WERI-Rb-1 (cell line): ENCODE results near the gene ENDOU.

Experiments used
- DNase-seq: peaks from one replicate; pipeline ENCODE4 v3.0.0-alpha.2; 2020
- H3K27ac ChIP-seq: fragments of 250-450 bp; sonication (Bioruptor Pico); 2 replicates; pipeline ENCODE4 v1.5.1; 2020; ENCODE audit warnings: mild to moderate bottlenecking, moderate library complexity
- H3K27me3 ChIP-seq: fragments of 250-450 bp; sonication (Bioruptor Pico); 2 replicates; pipeline ENCODE4 v1.5.1; 2021; ENCODE audit warnings: mild to moderate bottlenecking, low read depth, moderate library complexity; ENCODE audit not compliant: insufficient read depth, severe bottlenecking
- H3K36me3 ChIP-seq: fragments of 250-450 bp; sonication (Bioruptor Pico); 2 replicates; pipeline ENCODE4 v1.5.1; 2020; ENCODE audit warnings: mild to moderate bottlenecking, moderate library complexity
- H3K4me3 ChIP-seq: 2 replicates; pipeline ENCODE4 v1.5.1; 2011; ENCODE audit warnings: low read depth, mild to moderate bottlenecking, control low read depth, low read length
- H3K9me3 ChIP-seq: fragments of 250-450 bp; sonication (Bioruptor Pico); 2 replicates; pipeline ENCODE4 v1.5.1; 2021; ENCODE audit warnings: mild to moderate bottlenecking, moderate library complexity; ENCODE audit not compliant: severe bottlenecking
- TF ChIP-seq, protein P1 (sequence below): IDR thresholded peaks from 2 replicates; pipeline ENCODE4 v1.5.1; 2011; ENCODE audit warnings: low read depth, mild to moderate bottlenecking, control low read depth, inconsistent platforms, low read length

The ENDOU gene, protein sequence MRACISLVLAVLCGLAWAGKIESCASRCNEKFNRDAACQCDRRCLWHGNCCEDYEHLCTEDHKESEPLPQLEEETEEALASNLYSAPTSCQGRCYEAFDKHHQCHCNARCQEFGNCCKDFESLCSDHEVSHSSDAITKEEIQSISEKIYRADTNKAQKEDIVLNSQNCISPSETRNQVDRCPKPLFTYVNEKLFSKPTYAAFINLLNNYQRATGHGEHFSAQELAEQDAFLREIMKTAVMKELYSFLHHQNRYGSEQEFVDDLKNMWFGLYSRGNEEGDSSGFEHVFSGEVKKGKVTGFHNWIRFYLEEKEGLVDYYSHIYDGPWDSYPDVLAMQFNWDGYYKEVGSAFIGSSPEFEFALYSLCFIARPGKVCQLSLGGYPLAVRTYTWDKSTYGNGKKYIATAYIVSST

DNA sequence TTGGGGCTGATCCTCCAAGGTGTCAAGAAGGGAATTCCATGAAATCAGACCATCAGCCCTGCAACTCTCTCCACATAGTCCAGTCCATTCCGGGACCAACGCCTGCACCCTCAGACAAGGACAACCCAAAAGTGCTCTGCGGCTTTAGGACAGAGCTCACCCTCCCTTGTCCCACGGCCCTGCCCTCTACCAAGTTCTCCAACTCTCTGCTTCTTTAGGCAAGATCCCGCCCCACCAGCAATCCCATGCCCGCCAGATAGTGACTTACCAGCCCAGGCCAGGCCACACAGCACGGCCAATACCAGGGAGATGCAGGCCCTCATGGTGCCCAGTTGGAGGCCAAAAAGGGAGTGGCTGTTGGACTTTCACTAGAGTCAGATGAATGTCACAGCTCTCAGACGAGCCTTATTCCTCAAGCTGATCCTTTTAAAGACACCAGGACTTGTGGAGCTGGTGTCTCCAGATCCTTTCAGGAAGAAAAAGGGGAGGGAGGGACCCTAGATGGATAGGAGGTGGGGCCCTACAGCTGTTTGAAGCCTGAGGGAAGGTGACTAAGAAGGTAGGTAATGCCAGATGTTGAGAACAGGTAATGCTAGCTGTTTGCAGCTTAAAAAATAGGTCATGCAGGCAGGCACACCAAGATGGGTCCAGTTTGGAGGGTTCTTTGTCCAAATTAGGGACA, at the start of gene ENDOU:
TSS of gene ENDOU (minus strand) at position 400 of the 682 bp plus-strand sequence. CDS start at position 323, 77 bp downstream.
- no peaks in the 10 kb centered on the region for H3K9me3 ChIP-seq
- no peak for DNase-seq
- TF ChIP-seq, protein P1, sequence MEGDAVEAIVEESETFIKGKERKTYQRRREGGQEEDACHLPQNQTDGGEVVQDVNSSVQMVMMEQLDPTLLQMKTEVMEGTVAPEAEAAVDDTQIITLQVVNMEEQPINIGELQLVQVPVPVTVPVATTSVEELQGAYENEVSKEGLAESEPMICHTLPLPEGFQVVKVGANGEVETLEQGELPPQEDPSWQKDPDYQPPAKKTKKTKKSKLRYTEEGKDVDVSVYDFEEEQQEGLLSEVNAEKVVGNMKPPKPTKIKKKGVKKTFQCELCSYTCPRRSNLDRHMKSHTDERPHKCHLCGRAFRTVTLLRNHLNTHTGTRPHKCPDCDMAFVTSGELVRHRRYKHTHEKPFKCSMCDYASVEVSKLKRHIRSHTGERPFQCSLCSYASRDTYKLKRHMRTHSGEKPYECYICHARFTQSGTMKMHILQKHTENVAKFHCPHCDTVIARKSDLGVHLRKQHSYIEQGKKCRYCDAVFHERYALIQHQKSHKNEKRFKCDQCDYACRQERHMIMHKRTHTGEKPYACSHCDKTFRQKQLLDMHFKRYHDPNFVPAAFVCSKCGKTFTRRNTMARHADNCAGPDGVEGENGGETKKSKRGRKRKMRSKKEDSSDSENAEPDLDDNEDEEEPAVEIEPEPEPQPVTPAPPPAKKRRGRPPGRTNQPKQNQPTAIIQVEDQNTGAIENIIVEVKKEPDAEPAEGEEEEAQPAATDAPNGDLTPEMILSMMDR: no peak
- H3K27me3 ChIP-seq: no peaks in the 10 kb centered on the region
- no peak within 1 kb of the TSS for H3K4me3 ChIP-seq
- no peaks in the 10 kb centered on the region for H3K36me3 ChIP-seq
- H3K27ac ChIP-seq: no peak within 1 kb of the TSS

DNA sequence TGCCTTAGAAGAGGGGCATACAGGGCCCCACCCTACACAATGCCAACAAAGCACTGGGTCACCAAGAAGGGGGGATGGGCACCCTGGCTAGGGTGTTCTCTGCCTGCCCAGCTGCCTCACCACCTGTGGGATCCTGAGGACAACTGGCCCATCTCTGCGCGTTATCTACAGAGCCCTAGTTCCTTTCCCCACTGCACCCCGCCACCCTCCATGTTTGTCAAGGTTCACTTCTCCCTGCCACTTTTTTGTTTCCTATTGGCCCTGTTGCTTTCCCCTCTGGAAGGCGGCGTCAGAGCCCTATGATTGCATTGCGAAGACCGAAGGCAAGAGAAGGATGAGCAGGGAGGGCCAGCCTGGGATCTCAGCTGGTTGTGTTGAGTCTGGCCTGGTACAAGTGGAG, 49.4 kb upstream of the ENDOU start:
- no peak for DNase-seq
- Histone ChIP-seq H3K36me3 (no peaks in the 10 kb centered on the region; the same call in 1 of the 2 replicates), H3K4me3 (no peak overlapping the region)

DNA sequence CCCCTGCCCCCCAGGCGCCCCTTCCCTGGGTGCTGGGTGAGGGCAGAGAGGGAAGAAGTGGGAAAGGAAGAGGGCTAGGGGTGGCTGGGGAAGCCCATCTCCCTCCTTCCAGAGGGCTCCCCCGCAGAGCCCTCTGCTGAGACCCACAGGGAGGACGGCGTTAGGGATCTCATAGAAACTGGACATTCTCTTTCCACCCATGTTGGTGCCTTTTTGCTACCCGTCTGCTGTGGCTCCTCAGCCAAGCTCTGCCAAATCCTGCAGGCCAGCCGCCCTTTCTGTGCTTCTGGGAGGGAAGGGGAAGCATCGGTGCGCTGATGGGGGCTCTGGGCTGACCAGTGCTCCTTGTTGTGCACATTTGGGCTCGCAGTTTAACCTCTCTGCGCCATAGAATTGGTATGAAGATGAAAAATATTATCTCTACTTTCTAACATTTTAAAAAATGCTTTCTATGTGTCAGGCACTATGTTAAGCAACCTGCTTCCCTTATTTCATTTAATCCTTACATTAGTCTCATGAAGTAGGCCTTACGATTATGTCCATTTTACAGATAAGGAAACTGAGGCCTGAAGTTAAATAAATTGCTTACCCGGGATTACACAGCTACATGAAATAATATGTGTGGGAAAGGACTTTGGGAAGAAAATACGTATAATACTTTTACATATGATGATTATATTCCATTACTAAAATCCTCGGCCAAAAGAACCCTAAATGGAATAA, 48.7 kb upstream of the ENDOU start:
- H3K36me3 ChIP-seq: no peaks in the 10 kb centered on the region; the same call in 1 of the 2 replicates
- H3K9me3 ChIP-seq: no peaks in the 10 kb centered on the region
- H3K4me3 ChIP-seq: peak overlapping the region; percentile 63
- TF ChIP-seq, protein P1: no peak
- H3K27me3 ChIP-seq: no peaks in the 10 kb centered on the region
- H3K27ac ChIP-seq: peak overlapping the region; percentile 76
- no peak for DNase-seq

More for the DNA sequence above, 49.4 kb upstream of the ENDOU start:
- TF ChIP-seq, protein P1: no peak
- no peaks in the 10 kb centered on the region for H3K27me3 ChIP-seq
- H3K27ac ChIP-seq: no peak overlapping the region
- no peaks in the 10 kb centered on the region for H3K9me3 ChIP-seq

DNA sequence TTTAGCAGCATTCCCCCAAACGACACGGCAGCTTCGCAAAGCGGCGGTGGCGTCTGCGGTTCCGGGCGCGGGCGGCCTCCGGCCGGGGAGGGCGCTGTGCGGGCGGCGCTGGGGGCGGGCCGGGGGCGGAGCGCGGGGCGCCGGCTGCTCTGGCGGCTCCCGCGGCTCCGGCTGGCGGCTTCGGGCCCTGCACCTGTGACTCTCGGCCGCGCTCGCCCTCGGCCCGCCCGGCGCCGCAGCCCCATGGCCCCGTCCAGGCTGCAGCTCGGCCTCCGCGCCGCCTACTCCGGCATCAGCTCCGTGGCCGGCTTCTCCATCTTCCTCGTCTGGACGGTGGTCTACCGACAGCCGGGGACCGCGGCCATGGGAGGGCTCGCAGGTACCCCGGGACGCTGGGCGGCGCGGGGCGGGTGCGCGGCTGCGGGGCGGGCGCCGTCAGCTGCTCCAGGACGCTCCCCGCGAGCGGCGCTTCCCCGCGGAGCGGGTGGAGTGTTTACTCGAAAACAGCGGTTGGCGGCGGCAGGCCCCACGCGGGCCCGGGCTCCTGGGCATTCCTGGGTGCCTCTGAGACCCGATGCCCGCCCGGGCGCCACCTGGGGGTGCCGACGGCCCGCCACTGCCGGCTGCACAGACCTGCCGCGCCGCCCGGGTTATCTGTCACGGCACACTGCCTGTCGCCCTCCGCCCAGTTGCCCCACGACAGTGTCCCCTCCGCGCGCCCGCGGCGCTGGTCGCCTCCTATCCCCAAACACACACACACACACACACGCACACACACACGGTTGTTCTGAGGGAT, 48.0 kb upstream of the ENDOU start, which contains the start of gene SLC48A1:
TSS of gene SLC48A1 (plus strand) at position 177 of the 796 bp plus-strand sequence. CDS start at position 244, 67 bp downstream.
- TF ChIP-seq, protein P1: peak; percentile 47
- Histone ChIP-seq H3K36me3 (no peaks in the 10 kb centered on the region; the same call in 1 of the 2 replicates), H3K9me3 (no peaks in the 10 kb centered on the region), H3K27ac (peak within 1 kb of the TSS; percentile 76), H3K4me3 (peak within 1 kb of the TSS; percentile 63), H3K27me3 (no peaks in the 10 kb centered on the region)
- DNase-seq: peak; percentile 65

DNA sequence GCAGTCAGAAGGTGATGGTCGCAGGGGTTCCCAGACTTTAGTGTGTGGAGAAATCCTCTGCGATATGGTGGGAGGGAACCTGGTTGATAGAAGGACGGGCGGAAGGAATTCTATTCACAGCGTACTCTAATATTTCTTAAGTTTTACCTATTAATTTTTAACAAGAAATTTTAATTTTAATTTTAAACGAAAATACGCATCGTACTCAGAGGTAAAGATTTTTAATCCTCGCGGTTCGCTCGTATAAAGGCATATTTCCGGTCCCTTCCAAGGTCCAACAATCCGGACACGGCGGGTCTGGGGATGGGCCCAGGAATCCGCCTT, 47.4 kb upstream of the ENDOU start:
- no peaks in the 10 kb centered on the region for H3K27me3 ChIP-seq
- DNase-seq: no peak
- H3K27ac ChIP-seq: peak overlapping the region; percentile 76
- H3K4me3 ChIP-seq: peak overlapping the region; percentile 57
- TF ChIP-seq, protein P1: no peak
- H3K9me3 ChIP-seq: no peaks in the 10 kb centered on the region
- H3K36me3 ChIP-seq: no peaks in the 10 kb centered on the region; the same call in 1 of the 2 replicates
